A204.1 (cell line): Measurements from ENCODE around the gene METTL24.

ENCODE experiments used
- FAIRE-seq: peaks from 2 replicates; lab custom pipeline; 2012; peaks lifted over from hg19 to GRCh38; lab: Jason Lieb, UNC

METTL24 gene, protein sequence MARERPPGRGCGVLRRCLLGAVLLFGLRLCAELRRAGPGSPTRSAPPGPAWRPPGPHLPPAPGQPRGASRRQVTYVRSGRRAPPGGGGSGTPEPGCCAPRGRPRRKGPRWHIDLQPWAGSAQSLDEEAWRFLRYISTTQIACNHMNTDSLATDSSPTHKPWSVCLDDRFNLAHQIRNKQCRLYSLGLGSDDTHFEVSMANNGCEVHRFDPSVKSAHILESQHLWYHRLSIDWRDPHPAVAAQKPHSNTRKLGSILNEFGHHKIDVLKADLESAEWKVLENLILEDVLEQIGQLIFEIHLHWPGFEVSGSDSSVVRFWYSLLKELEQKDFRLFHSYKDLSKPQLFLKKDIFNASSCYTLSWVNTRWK

DNA sequence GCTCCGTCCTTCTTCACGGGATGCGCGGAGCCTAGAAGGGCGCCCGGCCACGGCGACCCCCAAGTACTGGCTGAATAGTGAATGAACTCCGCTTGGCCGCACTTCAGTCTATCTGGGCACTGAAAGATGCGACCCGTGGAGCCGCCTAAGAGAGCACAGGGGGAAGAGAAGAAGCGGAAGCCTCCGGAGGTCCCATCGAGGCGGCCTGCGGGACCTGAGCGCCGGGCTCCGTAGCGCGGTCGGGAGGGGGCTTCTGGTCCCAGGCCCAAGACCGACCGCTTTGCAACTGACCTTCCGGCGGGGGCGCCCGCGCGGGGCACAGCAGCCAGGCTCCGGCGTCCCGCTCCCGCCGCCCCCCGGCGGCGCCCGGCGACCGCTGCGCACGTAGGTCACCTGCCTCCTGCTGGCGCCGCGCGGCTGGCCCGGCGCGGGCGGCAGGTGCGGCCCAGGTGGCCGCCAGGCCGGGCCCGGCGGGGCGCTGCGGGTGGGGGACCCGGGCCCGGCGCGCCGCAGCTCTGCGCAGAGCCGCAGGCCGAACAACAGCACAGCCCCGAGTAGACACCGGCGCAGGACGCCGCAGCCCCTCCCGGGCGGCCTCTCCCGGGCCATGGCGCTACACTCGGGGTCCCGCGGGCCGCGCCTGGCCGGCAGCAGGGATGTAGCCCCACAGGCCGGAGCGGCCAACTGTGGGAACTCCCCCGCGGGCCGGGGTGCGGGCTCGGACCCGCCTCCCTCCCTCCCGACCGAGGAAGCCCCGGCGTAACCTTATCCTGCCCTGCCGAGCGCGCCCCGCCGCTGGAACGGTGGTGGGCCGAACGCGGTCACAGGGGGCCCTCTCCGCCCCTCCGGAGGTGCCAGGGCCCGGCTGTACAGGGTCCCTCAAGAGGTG is at the start of gene METTL24:
TSS of gene METTL24 (minus strand) at position 686 of the 889 bp plus-strand sequence. CDS start at position 609, 77 bp downstream.
- no peak for FAIRE-seq

DNA sequence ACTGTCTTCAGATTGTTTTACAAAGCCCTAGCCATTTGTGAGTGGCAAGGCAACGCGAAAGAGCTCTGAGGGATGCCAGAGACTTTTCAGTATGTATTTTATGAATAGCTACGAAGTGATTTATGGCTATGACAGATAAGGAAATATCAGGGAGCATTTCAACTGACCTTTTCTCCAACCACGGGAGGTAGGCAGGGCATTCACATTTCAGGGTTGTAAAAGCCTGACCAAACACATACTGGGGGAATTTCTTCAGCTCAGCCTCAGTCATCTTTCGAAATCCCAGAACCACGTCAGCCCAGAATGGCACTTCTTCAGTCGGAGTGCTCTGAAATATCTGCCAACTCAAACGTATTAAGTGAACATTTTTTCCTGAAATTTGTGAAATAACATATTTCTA is 46.5 kb upstream of the METTL24 start:
- FAIRE-seq = no peak

DNA sequence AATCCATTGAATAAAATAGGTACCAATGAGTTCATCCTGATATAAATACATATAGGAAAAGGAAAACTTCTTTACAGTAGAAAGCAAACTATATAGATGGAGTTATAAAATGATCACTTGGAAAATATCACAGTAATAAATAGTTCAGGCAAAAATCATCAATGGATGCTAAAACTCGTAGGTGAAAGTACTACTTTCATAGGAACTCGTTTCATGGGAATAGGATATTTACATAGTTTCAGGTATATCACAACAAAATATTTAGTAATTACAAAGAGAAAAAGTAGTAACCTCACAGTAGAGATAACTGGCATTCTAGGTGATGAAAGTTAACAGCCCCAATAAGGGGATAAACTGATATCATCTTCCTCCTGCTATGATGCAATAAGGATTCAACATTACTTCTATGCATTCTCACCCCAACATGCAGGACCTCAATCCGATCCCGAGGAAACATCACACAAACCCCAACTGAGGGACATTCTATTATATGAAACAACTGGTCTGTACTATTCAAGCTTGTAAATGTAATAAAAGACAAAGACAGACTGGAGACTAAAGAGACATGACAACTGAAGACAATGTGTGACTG is 43.5 kb upstream of the METTL24 start:
- FAIRE-seq = no peak

DNA sequence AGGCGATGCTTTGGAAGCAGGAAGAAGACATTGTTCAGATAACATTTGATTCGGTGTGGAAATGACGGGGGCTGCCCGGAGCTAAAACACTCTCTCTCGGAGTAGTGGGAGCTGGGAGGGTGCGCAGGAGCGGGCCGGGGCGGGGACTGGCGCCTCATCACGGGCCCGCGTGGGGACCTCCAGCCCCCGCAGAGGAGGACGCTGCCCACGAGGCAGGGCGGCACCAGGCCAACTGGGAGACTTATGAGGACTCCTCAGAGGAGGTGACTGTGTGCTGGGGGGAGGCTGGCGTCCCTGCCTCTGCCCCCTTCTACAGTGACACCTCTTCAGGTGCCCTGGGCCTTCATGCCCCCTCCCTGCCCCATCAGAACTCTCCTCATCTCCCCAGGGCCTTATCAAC is 42.1 kb upstream of the METTL24 start:
- FAIRE-seq = no peak

DNA sequence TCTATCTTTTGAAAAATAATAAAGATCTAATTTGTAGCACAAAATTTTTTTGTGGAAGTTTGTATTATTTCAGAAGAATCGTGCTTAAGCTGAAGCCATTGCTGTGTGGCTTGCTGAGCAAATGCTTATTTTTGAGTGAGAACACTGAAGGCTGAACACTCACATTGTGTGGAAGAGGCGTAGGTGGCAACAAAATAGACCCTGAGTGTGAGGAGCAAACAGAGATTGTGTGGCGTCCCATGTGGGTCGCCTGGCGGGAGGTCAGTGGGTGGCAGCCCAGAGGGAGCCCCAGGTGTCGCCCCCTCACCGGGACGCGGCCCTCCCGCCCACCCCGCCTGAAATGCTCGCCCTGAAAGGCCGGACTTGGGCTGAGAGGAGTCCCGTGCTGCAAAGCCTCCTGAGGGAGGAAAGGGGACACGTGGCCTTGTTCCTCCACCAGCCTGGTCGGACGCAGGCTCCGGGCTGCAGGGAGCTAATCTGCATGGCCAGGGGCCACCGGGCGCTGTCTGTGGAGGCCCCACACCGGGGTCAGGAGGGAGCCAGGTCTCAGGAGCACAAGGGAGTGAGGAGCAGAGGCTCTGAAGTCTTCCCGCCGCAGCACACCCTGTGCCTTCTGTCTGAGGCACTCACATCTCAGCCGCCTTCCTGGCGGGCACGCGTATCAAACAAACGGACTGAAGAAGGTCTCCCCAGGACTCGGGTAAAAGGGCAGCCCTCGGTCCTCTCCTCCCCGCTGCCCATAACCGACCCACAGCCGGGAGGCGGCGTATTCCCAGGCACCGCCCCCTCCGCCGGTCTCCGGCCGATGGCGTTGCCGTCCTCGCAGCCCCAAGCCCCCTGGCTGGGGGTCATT is 41.3 kb upstream of the METTL24 start:
- FAIRE-seq = no peak

DNA sequence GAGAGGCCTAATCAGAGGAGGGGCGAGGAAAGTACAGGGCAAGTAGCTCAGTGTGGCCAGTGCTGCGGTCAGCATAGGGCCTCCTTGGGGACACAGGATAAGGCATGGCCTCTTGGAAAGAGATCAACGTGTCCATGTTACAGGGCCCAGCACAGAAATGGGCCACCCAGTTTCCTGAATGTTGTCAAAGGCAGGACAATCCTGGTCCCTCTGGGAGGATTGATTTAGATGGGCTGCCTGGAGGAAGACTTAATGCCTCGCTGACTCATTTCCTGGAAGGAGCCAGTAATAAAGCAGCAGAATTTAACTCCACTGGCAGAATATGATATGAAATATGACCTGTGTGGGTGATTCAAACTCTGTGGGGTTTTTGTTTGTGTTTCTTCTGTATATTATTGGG is 40.6 kb upstream of the METTL24 start:
- FAIRE-seq = no peak

DNA sequence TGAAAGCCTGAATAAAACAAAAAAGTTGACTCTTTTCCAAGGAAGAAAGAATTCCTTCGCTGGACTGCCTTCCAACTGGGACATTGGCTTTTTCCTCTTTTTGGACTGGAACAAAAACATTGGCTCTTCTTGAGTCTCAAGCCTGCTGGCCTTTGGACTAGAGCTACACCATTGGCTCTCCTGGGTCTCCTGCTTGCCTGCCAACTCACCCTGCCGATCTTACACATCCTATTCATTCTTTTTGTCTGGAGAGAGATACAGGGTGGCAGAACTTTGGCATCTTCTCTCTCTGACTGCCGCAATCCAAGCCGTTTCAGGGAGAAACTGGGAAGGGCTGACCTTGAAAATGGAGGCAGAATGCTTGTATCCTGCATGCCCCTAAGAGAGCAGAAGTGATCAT is 37.1 kb upstream of the METTL24 start:
- no peak for FAIRE-seq

DNA sequence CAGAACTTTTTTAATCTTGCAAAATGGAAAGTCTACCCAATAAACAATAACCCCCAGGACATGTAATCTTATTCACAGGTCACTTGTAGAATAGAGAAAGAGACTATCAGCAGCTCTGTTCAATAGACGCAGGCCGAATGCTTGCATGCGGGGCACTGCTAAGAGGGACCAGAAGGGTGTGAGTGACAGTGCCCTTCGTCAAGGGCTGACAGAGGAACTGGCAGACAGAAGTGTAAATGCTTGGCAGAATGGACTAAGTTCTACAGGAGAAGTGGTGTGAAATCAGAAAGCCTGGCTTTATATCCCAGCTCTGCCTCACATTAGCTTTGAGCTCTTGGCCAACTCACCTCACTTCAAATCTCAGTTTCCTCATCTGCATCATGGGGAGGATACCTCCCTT is 36.3 kb upstream of the METTL24 start:
- FAIRE-seq = no peak

DNA sequence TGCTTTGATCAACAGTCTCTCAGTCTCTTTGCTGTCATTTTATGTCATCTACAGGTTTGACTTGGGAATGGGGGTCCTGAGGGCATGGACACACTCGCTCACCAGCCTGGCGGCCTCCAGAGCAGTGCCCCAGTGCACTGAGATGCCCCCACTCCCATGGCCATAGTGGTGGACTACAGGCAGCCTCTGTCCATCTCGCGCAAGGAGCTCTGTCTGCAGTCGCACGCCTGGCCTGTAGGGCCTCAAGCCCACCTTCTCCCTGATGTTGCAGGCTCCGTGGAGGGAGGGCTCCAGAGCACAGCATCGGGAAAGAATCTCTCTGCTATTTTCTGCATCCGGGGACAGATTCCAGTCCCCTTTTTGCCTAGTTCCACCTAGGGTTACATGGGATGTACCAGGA is 34.6 kb upstream of the METTL24 start:
- FAIRE-seq = no peak

DNA sequence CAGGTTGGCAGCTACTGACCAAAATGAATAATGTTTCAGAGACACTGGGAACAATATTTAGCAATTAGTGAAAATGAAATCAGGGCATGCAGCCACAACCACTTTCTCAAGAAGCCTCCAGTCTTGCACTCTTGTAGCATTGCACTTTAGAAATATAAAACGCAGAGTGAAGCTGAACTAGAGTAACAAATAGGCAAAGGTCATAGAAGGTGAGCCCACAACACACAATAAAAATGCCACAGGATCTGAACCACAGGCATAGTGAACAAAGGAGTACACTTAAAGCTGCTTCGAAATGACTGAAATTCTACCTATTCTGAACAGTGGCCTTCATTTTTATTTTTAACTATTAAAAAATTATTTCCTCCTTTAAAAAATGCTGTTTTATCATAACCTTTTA is 32.3 kb upstream of the METTL24 start:
- FAIRE-seq = no peak

DNA sequence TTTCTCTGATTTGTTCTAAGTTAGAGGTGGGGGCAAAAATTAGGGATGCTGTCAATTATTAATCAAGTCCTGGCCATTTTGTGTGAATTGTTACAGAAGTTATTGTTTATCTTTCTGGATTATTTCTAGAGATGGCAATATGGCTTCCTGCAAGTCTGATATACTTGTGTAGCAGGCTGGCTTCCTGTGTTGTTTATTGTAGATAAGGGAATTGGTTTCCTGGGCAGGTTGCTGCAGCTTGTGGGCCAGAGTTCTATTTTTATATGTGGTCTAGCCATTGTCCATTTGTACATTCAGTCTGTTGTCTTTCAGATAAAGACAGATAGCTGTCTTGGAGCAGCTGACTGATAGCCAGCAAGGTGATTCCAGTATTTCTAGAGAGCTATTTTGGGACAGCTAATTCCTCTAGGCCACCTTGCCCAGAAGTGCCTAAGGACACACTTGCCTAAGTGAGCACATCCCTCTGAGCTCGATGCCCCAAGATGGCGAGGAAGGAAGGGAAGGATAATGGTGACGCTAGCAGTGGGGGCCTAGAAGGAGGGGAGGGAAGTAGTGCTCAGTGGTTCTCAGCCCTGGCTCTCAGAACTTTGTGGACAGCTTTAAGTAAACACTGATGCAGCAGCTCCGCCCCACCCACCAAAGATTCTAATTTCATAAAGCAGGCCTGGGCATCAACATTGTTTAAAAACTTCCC is 31.7 kb upstream of the METTL24 start:
- no peak for FAIRE-seq

DNA sequence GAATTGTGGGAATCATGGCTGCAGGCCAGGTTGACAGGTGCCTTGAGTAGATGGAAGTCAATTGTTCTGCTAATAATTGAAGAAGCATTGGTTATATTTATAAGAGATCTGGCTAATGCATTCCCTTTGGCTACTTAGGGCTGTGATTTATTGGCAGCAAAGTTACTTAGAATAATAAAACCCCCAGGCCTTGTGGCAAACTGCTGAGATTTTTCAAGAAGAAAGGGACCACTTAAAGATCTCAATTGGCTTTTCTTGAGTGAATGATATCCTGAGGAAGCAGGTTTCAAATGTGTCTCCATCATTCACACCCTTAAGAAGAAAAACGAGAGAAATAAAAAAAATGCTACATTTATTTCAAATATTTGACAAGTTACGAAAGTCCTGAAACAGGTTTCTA is 29.8 kb upstream of the METTL24 start:
- no peak for FAIRE-seq

DNA sequence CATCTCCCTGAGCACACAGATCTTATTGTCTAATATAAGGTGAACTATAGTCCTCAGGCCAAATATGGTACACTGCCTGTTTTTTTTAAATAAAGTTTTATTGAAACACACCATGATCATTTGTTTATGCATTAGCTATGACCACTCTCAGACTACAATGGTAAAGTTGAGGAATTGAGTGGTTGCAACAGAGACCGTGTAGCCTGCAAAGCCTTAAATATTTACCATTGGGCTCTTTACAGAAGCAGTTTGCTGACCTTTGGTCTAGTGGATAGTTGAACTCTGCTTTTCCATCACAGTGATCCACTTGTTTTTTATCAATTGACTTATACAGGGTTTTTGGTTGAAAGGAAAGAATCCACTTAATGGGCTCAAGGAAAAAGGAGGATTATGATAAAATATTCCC is 27.3 kb upstream of the METTL24 start:
- FAIRE-seq = no peak

DNA sequence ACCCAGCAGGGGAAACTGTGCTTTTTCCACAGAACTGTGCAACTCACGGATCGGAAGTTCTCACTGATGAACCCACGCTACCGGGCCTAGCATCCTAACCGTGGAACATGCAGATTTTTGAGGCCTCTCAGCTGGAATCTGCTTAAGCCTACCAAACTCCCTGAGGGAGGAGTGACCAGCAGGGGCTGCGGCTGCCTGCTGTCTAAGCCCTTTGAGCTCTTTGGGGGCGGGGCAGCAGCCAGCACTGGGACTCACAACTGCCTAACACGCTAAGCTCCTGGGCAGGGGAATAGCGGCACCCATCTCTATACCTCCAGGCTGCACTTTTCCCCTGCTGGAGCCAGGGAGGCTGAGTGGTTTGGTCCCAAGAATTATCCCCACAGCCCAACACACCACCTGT is 20.4 kb upstream of the METTL24 start:
- FAIRE-seq = no peak

DNA sequence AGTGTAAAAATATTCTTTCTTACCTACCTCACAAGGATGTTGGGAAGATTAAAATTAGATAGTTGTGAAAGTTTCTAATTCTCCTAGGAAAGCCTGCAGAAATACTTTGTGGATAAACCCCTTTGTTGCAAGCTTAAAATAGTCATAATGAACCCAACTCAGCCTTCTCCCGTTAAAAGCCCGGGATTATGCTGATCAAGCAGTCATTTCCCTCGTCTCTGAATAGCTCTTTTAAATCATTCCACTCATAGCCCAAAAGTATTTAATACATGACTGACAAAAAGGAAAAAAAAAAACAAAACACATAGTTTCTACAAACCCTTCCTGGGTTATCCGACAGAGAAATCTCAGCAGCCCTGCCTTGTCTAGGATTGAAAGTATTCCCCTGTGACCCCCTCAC is 10.9 kb upstream of the METTL24 start:
- FAIRE-seq = no peak

DNA sequence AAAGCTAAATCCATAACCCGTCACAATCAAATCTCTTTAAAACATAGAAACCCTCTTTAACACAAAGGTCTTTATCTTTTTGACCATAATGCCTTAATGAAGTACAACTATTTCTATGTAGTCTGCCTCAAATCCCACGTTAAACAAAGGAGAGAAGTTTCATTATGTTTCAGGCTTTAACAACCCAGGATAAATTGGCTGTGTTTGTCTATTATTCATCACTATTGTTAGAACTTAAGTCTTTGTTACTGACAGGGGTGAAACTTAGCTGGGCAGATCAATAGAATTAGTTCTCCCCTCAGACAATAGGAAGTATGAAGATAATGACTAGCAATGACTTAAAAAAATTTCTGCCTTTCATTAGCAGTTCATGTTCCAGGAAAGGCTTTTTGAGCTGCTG is 10.1 kb upstream of the METTL24 start:
- no peak for FAIRE-seq

DNA sequence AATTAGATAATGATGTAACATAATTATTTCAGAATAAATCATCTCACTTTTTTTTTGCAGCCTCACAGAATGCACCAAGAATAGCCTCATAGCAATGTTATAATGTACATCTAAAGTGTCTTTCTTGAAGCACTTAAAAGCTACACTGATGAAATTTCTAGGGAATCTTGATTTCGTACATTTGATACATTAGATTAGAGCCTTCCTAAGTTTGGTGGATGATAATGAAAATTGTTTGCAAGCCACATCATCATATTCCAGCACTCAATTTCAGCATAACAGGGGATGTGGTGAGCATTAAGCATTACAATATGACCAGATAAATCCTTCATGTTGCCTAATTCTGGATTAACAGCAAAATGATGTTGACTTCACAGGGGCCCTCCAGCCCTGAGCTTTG is 9.7 kb upstream of the METTL24 start:
- FAIRE-seq = no peak

DNA sequence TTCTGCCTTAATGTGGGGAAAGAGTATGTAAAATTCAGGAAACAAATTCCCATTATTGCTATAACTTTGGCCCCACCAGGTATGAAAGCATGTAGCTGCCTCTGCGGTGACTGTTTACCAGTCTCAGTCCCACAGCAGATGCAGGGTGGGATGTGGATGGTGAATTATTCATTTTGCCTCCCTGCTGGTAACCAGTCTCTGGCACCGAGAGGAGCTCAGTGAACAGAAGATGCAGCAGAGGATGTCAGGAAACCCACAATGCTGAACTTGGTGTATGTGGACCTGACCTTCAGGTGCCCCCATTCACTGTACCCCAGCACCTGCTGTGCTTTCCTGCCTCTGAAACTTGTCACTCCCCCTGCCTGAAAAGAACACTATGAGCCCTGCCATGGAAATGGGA is 8.8 kb upstream of the METTL24 start:
- no peak for FAIRE-seq

DNA sequence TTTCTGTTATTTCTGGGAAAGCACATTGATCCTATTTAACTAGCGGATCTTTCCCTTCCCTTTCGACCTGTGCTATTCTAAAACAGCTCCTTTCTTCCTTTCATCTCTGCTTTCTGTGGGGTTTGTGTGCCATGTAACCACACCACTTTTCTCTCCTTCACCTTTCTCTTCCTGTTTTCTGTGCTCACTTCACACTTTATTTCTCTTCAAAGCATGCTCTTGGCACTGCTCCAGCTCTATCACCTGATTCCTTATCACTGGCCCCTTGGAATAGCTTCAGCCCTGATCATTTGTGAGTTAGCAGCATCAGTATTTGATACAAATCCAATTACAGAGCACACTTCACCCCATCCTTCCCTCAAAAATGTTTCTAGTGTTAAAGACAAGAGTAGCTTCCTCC is 8.1 kb upstream of the METTL24 start:
- no peak for FAIRE-seq

DNA sequence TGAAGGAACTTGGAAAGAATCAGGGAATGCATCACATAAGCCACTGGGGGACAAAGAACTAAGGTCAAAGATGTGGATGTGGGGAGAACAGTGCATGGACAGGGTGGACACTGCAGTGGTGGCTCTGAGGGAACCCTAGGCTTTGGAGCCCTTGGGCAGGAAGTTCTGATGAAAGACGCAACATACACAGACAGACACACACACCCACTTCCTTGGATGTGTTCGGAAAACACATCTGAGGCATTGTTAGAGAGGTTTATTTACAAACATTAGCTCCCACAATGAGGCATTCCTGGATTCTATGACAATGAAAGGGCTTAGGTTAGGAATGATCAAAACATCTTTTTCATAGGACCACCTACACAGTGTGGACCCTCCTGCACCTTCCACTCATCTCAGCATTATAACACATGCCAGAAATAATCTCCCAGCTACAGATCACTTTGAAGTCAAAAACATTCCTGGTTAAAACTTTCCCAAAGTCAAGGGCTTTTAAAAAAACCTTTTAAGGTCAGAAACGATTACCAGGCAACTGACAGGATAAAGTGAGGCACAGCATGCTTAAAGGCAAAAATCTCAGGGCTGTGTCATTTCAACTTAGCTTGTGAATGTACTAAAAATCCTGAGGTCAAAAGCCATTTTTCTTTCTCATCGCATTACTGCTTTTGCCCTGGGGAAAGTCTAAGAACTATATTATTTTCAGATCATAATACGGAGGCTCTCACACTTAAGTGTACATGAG is 6.4 kb upstream of the METTL24 start:
- FAIRE-seq = no peak

DNA sequence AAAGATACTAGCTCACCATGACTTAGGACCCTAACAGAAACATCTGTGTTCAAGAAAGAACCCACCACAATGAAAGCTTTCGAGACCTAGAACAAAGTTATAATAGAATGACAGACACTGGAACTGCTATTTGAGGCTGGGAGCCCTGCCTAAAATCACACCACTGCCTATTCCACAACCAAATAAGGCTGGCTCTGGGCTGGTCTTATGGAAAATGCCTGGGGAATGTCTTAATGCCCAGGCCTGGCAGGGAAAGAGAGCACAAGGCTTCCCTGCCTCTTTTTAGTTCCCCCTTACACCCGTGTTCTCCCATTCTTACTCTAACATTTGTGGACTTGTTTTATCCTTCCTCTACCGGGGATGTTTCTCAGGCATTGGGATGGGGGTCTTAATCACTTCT is 5.6 kb upstream of the METTL24 start:
- no peak for FAIRE-seq
